Measurements from ENCODE around the gene GALNS. TPM values are rescaled to one million over a fixed set of nuclear protein-coding genes. Genes with fewer than 3 reads are reported as not detected.

The GALNS gene
- total RNA-seq, 1 experiment from 2014 or later: 29.5 TPM

GRCh38 chr16:88807626-88808453 lies 48.9 kb downstream of the GALNS start:
- ATAC-seq (no peak), DNase-seq (ENCODE audit: low spot score) (no peak)
- no peak overlapping the region for H3K4me3 Mint-ChIP-seq
- peaks cover 39% of the 10 kb centered on the region for H3K36me3 Mint-ChIP-seq
- H3K4me1 Mint-ChIP-seq: peaks cover 11% of the 10 kb centered on the region
- peak; percentile 40; the same call in 1 of the 2 replicates for TF ChIP-seq CREB1 (CRISPR knock-in tag; IDR thresholded peaks at IDR 0.05)
- no peak for TF ChIP-seq NFYB (CRISPR knock-in tag; conservative IDR thresholded peaks at IDR 0.05; ENCODE audit: low read depth)
- 0 out of 2 replicates have a peak, but pooled peaks have one; percentile 36 for TF ChIP-seq ATF1 (CRISPR knock-in tag; IDR thresholded peaks at IDR 0.05)
- TF ChIP-seq PRRX2 (CRISPR knock-in tag; IDR thresholded peaks at IDR 0.05): peak; percentile 32; the same call in 1 of the 2 replicates
- peak; percentile 57; the same call in 1 of the 2 replicates for TF ChIP-seq RELA (CRISPR knock-in tag; IDR thresholded peaks at IDR 0.05; ENCODE audit: borderline replicate concordance)
- TF ChIP-seq ARID4B (CRISPR knock-in tag; IDR thresholded peaks at IDR 0.05; ENCODE audit: borderline replicate concordance): no peak
- TF ChIP-seq TCF7 (CRISPR knock-in tag; IDR thresholded peaks at IDR 0.05; ENCODE audit: low read depth): 0 out of 2 replicates have a peak, but pooled peaks have one; percentile 32
- TF ChIP-seq FOXP1 (CRISPR knock-in tag; IDR thresholded peaks at IDR 0.05; ENCODE audit: borderline replicate concordance): 0 out of 2 replicates have a peak, but pooled peaks have one; percentile 41
- TF ChIP-seq CREM (CRISPR knock-in tag; IDR thresholded peaks at IDR 0.05): peak; percentile 56; the same call in 1 of the 2 replicates
- TF ChIP-seq MYBL2 (CRISPR knock-in tag; IDR thresholded peaks at IDR 0.05): 0 out of 2 replicates have a peak, but pooled peaks have one; percentile 21
- TF ChIP-seq TEAD1 (CRISPR knock-in tag; IDR thresholded peaks at IDR 0.05): peak; percentile 48; the same call in 1 of the 2 replicates
- TF ChIP-seq ATF3 (CRISPR knock-in tag; conservative IDR thresholded peaks at IDR 0.05): no peak
- H3K27me3 Mint-ChIP-seq (ENCODE audit: low read depth): no peaks in the 10 kb centered on the region
- peak overlapping the region; percentile 72; the same call in 1 of the 2 replicates for H3K27ac Mint-ChIP-seq
- ChIA-PET CTCF (interaction anchor here (1.4 to 5.7 kb wide), 3 partner anchors 24 to 70 kb away, joined by 3 to 34 read pairs (median 9); no protein-coding TSS in a partner anchor), POLR2A (interaction anchor here (0.6 kb wide), 2 partner anchors 322 to 892 kb away, joined by 3 to 5 read pairs; no protein-coding TSS in a partner anchor)
- H3K9me3 Mint-ChIP-seq: no peaks in the 10 kb centered on the region

GRCh38 chr16:88807142-88807625 lies 49.6 kb downstream of the GALNS start:
- DNase-seq (ENCODE audit: low spot score): no peak
- Mint-ChIP-seq H3K4me3 (no peak overlapping the region), H3K9me3 (no peaks in the 10 kb centered on the region), H3K27me3 (ENCODE audit: low read depth) (no peaks in the 10 kb centered on the region), H3K36me3 (peaks cover 39% of the 10 kb centered on the region), H3K27ac (no peak overlapping the region), H3K4me1 (peaks cover 11% of the 10 kb centered on the region)
- ChIA-PET POLR2A (no interaction called here), CTCF (interaction anchor here (0.6 to 5.7 kb wide), 3 partner anchors 27 to 70 kb away, joined by 3 to 34 read pairs (median 5); no protein-coding TSS in a partner anchor)
- TF ChIP-seq NR1H2 (CRISPR knock-in tag; IDR thresholded peaks at IDR 0.05) (0 out of 2 replicates have a peak, but pooled peaks have one; percentile 33), MXD4 (CRISPR knock-in tag; IDR thresholded peaks at IDR 0.05; ENCODE audit: borderline replicate concordance) (no peak)
- no peak for ATAC-seq

- H3K27ac Mint-ChIP-seq: no peak overlapping the region
- H3K36me3 Mint-ChIP-seq: peaks cover 39% of the 10 kb centered on the region
- H3K9me3 Mint-ChIP-seq: no peaks in the 10 kb centered on the region
Observed at GRCh38 chr16:88806491-88807111, 50.1 kb downstream of the GALNS start.

More at GRCh38 chr16:88806491-88807111, 50.1 kb downstream of the GALNS start:
- peaks cover 11% of the 10 kb centered on the region for H3K4me1 Mint-ChIP-seq
- H3K27me3 Mint-ChIP-seq (ENCODE audit: low read depth): no peaks in the 10 kb centered on the region
- ChIA-PET POLR2A (no interaction called here), CTCF (interaction anchor here (0.6 to 5.7 kb wide), 4 partner anchors 22 to 69 kb away, joined by 3 to 34 read pairs (median 4); no protein-coding TSS in a partner anchor)
- TF ChIP-seq PREB (CRISPR knock-in tag; IDR thresholded peaks at IDR 0.05; ENCODE audit: borderline replicate concordance): 0 out of 2 replicates have a peak, but pooled peaks have one; percentile 28
- TF ChIP-seq USF1 (CRISPR knock-in tag; IDR thresholded peaks at IDR 0.05): no peak
- no peak for TF ChIP-seq GRHL2 (CRISPR knock-in tag; IDR thresholded peaks at IDR 0.05; ENCODE audit: insufficient replicate concordance, severe bottlenecking)
- ATAC-seq (no peak), DNase-seq (ENCODE audit: low spot score) (no peak)
- H3K4me3 Mint-ChIP-seq: no peak overlapping the region
